ENCODE data around the gene PTK7. TPM values are rescaled to one million over a fixed set of nuclear protein-coding genes. Genes with fewer than 3 reads are reported as not detected.
"Not testable (repeated sequence)": the region's sequence is repeated elsewhere in the genome, so short reads cannot be mapped to it uniquely, and the experiment has no call there.

PTK7 gene
- total RNA-seq, 1 donor from 2014 or later, result 81.0 TPM

- Histone ChIP-seq H3K9me3 (no peaks in the 10 kb centered on the region), H3K27ac (peak overlapping the region; percentile 72), H3K36me3 (peaks cover 27% of the 10 kb centered on the region), H3K27me3 (ENCODE audit: low read depth) (peaks cover 8% of the 10 kb centered on the region), H3K4me3 (peak overlapping the region; percentile 72), H3K4me1 (peaks cover 24% of the 10 kb centered on the region)
- intact Hi-C loops (cut with DNase I), result no loop called here
- ATAC-seq (peak; percentile 41 to 70), DNase-seq (peak; percentile 58)
- TF ChIP-seq, protein P1, sequence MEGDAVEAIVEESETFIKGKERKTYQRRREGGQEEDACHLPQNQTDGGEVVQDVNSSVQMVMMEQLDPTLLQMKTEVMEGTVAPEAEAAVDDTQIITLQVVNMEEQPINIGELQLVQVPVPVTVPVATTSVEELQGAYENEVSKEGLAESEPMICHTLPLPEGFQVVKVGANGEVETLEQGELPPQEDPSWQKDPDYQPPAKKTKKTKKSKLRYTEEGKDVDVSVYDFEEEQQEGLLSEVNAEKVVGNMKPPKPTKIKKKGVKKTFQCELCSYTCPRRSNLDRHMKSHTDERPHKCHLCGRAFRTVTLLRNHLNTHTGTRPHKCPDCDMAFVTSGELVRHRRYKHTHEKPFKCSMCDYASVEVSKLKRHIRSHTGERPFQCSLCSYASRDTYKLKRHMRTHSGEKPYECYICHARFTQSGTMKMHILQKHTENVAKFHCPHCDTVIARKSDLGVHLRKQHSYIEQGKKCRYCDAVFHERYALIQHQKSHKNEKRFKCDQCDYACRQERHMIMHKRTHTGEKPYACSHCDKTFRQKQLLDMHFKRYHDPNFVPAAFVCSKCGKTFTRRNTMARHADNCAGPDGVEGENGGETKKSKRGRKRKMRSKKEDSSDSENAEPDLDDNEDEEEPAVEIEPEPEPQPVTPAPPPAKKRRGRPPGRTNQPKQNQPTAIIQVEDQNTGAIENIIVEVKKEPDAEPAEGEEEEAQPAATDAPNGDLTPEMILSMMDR (IDR thresholded peaks at IDR 0.05), result no peak
These were observed 584 bp downstream of the PTK7 start for GRCh38 chr6:43076464-43077332.

DNA sequence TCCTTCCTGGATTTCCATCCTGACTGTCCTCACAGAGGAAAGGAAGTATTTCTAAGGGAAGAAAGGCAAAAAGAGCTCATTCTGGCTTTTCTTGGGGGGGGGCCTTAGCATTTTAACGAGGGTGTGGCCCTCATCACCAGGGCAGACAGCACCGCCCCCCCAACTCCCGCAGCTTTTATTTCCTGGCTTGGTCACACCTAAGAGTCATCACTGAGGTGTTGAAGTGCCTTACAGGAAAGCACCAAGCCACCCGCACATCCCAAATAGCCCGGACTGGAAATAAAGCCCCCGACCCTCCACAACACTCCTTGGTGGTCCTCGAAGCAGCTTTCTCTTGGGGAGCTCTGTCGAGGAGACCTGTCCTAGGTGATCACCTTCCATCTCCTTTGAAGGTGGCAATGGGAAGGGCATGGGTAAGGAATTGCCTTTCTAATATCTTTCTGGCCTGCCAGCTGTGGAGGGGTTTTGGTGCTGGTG, 1.3 kb downstream of the PTK7 start:
- Histone ChIP-seq H3K36me3 (peaks cover 20% of the 10 kb centered on the region), H3K27ac (peak overlapping the region; percentile 72), H3K4me1 (peaks cover 29% of the 10 kb centered on the region), H3K9me3 (no peaks in the 10 kb centered on the region), H3K4me3 (peak overlapping the region; percentile 72), H3K27me3 (ENCODE audit: low read depth) (peaks cover 8% of the 10 kb centered on the region)
- ATAC-seq (peak in 1 of 2 donors; percentile 47), DNase-seq (no peak)
- intact Hi-C loops (cut with DNase I), result no loop called here
- TF ChIP-seq, protein P1 (IDR thresholded peaks at IDR 0.05), result no peak

GRCh38 chr6:43077981-43078511, 1.9 kb downstream of the PTK7 start:
- ATAC-seq (no peak), DNase-seq (no peak)
- Histone ChIP-seq H3K4me3 (peak overlapping the region; percentile 72), H3K9me3 (no peaks in the 10 kb centered on the region), H3K4me1 (peaks cover 29% of the 10 kb centered on the region), H3K36me3 (peaks cover 14% of the 10 kb centered on the region), H3K27me3 (ENCODE audit: low read depth) (peaks cover 8% of the 10 kb centered on the region), H3K27ac (no peak overlapping the region)
- intact Hi-C loops (cut with DNase I), result no loop called here
- TF ChIP-seq, protein P1 (IDR thresholded peaks at IDR 0.05), result no peak

DNA sequence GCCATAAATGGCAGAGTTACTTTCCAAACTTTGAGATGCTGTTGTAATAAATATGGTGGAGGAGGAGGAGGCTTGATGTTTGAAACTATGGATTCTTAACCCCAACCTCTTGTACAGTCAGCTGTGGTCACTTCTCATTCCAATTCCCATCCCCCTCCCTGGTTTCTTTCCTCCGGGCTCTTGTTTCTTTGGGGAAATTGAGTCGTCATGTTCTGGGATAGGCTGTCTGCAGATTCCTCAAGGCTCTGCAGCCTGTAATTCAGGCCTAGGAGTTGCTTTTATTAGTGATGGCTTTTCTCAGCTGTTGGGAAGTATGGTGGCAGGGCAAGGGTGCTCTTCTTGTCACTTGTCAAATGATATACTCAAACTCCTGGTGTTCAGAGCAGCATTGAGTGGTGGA, 2.6 kb downstream of the PTK7 start:
- TF ChIP-seq, protein P1 (IDR thresholded peaks at IDR 0.05), result no peak
- Histone ChIP-seq H3K9me3 (no peaks in the 10 kb centered on the region), H3K27ac (no peak overlapping the region), H3K4me3 (no peak overlapping the region), H3K27me3 (ENCODE audit: low read depth) (peaks cover 8% of the 10 kb centered on the region), H3K36me3 (peaks cover 7% of the 10 kb centered on the region), H3K4me1 (peaks cover 29% of the 10 kb centered on the region)
- ATAC-seq (no peak), DNase-seq (no peak)
- intact Hi-C loops (cut with DNase I), result no loop called here

GRCh38 chr6:43081043-43081442, 4.9 kb downstream of the PTK7 start:
- DNase-seq (no peak), ATAC-seq (no peak)
- Histone ChIP-seq H3K27ac (no peak overlapping the region), H3K4me1 (peaks cover 23% of the 10 kb centered on the region), H3K27me3 (ENCODE audit: low read depth) (peaks cover 8% of the 10 kb centered on the region), H3K4me3 (no peak overlapping the region), H3K36me3 (no peaks in the 10 kb centered on the region), H3K9me3 (no peaks in the 10 kb centered on the region)
- intact Hi-C loops (cut with DNase I), result no loop called here
- TF ChIP-seq, protein P1 (IDR thresholded peaks at IDR 0.05), result no peak

GRCh38 chr6:43081922-43082321, 5.8 kb downstream of the PTK7 start:
- H3K27me3 ChIP-seq (ENCODE audit: low read depth); H3K36me3 ChIP-seq; ATAC-seq; H3K9me3 ChIP-seq; H3K4me3 ChIP-seq; DNase-seq; H3K27ac ChIP-seq; intact Hi-C loops (cut with DNase I): not testable (repeated sequence)
- H3K4me1 ChIP-seq, result peaks cover 18% of the 10 kb centered on the region

Data from lower lobe of right lung (tissue), 2 donors.